Endothelial cell of hepatic sinusoid (primary cell): ENCODE results near the gene HEPACAM.

ENCODE experiments used
- in situ Hi-C: cut with HindIII; loops from 2 replicates; pipeline ENCODE4 v1.10.0; 2017; ENCODE audit warnings: low sequenced_read_pairs

HEPACAM gene

DNA sequence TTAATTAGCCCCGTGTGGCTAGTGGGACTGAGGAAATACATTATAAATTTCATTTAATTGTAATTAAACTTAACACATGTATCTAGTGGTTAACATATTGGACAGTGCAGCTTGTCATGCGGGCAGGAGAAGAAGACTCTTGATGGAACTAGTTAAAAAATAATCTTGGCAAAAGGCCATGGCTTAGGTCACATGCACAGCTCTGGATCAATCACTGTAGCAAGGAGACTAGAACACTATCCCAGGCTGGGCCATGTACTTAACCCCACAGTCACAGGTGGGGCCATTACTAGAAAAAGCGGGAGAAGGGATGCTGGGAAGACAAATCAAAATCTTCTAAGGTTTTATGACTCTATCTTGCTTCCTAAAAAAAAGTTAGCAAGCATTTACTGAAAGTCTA is 8.7 kb upstream of the HEPACAM start:
- in situ Hi-C loops: no loop called here

DNA sequence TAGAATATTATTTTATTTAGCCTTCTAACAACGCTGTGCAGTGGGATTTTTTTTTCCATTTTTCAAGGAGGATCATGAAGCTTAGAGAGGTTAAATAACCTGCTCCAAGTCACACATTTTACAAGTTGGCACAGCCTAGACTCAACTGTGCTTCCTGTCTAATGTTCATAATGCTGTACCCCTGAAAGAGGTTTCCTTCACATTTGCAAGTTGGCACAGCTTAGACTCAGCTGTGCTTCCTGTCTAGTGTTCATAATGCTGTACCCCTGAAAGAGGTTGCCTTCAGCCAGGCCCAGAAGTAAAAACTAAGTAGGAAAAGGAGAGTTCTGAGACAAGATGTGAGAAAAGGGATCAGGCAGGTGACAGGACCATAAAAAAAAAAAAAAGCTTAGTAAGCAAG is 7.9 kb upstream of the HEPACAM start:
- in situ Hi-C loops: no loop called here

DNA sequence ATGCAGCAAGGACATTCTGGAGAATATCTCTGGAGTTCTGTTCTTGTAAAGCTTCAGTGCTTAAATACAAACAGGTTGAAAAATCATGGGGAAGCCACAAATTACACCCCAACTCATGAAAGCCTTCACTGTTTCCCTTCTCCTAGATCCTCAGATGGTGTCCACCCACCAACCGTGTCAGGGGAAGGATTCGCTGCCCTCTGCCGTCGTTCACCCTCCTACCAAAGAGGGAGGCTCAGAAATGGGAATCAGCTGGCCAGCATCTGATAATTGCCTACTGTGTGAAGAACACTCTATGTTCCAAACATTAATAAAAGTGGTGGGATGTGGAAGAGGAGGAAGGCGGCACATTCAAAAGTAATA is 7.4 kb upstream of the HEPACAM start:
- in situ Hi-C loops: no loop called here

DNA sequence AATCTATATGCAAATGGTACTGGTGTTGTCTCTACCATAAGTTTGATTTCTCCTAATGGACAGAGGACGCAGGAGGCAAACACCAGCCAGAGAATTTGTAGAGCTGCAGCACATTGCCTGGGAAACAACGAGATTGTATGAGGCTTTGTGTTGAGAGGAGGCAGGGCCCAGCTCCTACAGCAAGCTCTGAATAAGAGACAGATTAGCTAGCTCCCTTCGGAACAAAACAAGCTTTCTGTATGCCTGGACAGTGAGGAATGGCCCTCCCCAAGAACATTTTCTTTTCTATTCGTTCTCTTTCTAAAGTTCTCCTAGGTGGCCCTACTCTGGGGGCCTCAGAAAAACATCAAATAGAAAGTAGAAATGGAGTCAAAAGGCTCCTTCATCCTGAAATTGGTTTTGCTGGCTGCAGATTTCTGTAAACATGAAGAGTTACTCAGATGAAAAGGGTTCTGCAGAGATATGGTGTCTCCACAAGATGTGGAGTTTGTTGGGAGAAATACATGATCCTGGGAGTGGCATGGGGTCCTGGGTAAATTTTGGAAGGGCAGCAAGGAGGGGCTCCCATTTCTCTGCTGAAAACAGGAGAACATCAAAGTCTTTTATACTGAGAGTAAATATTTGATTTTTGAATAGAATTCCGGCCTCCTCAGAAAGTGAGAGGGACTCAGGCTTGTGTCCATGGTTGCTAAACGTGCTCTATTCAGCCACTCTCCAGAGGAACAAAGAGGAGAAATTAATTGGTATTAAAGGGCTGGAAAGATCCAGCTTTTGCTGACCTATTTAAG is 6.8 kb upstream of the HEPACAM start:
- in situ Hi-C loops: no loop called here

DNA sequence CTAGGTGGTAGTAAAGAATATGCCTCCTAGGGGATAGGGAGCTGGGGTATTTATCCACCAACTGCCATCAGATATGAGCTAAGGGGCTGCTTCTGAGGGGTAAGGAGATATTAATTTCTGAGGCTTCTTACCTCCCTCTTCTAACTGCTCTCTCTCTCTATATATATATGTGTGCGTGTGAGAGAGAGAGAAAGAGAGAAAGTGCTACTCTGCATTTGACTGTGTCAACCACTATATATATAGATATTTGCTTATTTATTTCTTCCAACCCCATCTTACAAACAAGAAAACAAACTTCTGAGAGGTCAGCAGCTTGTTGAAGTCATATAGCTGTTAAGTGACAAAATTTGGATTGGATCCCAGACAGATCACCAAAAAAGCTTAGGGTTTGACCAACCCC is 5.9 kb upstream of the HEPACAM start:
- in situ Hi-C loops: no loop called here

DNA sequence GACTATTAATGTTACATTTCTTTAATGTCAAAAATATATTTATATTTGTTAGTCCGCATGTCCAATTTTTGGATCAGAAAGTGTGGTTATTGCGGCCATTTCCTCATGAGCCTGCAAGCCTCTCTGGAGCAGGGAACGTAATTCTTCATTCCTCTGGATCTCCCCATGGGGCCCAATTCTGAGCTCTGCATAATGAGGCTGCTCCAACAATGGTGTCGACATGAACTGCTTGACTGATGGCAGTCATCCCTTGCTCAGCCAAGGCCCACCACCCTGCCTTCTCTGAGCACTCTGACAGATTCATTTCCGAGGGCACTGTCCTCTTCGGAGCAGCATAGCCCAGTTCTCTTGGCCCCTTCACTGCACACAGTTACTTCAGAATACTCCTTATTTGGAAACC is 3.1 kb upstream of the HEPACAM start:
- in situ Hi-C loops: no loop called here

DNA sequence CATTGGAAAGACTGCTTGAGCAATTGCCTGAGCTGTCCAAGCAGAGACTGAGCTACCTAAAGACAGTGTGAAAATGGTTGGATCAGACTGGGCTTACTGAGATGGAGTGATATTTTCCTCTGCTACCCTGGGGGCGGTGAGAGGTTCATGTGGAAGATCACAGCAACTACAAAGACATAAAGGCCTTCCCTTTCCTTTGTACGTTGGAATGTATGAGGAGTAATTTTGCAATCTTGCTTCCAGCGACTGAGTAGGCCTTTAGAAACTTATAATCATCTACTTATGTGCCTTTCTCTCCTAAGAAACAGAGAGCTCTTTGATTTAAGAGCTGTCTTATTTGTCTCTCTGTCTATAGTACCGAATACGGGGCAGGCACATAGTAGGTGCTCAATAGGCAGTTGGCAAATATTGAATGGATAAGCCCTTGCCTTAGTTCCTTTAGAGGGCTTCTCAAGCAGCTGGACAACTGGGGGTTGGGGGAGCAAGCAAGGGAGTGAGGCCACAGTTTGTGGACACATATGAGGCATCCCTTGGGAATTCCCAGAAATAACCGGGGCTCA is 2.4 kb upstream of the HEPACAM start:
- in situ Hi-C loops: no loop called here

DNA sequence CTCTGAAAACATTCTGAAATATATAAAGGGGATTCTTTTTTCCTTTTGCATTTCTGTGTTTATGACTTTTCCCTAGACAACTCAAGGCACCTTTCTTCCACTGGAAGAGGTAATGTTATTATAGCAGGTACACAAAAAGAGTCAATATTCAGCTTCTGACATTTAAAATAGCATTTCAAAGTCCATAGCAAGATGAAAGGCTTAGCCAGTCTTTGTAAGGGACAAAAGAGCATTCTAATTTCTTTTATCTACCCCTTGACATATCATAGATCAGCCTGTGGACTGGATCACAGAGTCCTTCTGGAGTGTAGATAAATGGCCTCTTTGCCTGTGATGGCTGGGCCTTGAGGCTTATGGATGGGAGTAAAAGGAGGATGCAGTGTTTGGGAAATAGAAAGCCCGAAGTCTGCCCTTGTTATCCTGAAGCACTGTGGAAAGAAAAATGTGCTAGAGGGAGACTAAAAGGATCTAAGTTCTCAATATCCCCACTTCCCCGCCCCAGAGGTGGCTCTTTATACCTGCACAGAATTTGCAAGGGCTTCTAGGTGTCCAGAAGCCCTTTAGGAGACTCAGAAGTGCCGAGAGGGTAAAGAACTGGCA is 1.6 kb upstream of the HEPACAM start:
- in situ Hi-C loops: no loop called here

DNA sequence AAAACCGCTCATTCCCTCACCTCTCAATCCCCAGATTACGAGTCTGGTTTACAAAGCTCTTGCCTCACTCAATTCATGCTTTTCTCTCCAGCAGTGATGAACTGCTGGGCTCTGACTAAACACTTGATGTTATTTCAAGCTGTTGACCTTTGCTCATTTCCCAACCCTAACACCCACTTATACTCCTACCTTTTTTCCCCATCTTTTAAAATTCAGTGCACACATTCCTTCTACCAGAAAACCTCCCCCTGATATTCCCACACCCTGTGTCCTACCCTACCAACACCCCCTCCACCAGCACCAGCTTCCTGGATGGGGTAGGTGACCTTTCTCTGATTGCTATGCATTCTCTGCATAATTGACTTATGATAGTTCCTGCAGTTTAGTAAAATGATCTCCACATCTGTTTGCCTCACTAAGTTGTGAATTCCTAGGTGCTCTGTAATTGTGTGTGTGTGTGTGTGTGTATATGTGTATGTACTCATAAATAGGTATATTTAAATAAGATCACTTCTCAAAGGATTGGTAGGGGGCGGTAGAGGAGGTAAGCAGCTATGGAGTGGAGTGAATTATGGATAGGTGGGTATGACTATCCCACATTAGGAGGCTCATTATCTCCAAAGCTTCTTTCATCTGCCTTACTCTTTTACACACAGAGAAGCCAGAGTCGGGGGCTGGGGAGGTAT is 842 bp downstream of the HEPACAM start:
- in situ Hi-C loops: no loop called here

DNA sequence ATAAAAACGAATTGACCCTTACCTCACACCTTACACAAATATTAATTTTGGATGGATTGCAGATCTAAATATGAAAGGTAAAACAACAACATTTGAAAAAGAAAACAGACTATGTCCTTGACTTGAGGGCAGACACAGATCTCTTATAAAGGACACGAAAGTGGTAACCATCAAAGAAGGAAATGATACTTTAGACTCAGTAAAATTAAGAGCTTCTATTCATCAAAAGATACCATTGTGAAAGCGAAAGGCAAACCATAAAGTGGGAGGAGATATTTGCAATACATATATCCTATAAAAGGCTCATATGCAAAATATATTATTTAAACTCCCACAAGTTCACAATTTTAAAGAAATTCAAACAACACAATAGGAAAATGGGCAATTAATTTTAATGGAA is 5.0 kb downstream of the HEPACAM start:
- in situ Hi-C loops: no loop called here

DNA sequence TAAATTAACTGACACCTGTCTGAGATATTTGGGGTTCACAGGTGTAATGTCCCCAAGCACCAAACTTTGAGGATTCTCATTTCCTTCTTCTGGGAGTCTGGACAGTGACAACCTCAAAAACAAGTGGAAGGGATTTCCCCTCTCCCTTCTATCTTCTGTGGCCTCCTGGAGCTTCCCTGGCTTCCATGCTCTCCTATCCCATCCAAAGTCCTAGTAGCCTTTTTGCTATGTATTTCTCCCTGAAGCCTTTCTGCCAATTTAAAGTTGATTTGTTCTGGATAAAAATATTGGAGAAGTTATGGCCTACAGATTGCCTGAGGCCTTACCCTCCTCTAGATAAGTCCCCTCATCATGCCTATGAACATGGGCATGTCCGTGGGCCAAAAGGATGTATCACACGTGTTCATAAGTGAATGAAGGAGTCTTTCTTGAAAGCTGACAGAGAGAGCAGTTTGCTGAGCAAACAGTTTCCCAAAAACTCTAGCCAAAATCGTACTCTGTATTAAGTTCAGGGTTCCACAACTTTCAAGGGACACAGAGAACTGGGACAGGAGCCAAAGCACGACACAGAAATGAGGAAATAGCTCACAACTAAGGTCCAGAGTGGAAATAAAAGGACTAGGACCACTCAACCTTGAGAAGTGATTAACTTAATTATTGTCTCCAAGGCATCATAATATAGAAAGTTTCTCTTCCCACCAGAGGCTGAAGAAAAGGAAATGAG is 6.7 kb downstream of the HEPACAM start:
- in situ Hi-C loops: no loop called here

DNA sequence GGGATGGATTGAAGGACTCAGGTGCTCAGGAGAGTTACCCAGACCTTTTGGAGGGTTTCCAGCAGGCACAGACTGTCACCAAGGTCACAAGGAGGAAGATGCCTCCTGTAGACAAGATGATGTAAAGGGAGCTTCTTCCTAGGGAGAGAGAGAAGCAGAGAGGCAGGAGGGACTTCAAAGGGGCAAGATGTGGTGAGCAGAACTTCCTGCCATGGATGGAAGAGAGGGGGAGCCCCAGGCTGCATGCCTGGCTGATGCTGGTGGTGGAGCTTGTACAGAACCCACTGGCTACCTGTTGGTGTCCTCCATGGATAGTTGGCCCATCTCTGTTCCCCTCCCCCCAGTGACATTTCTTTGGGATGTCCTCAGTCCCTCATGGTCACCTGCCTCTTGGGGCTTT is 12.6 kb downstream of the HEPACAM start:
- in situ Hi-C loops: no loop called here

DNA sequence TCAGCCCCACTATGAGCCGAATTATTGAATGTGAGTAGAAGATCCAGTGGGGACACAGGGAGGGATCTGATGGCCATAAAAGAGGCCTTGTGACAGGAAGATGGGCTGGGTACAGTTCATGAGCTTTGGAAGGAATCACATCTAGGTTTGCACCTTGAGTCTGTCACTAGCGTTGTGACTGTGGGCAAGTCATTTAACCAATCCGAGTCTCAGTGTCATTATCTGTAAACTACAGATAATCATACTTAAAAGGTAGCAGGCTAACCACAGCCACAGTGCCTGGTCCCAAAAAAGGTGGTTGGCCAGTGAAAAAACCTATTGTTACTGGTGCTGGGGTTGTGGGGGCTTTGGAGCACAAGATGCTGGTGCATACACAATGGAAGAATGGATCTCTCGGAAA is 13.0 kb downstream of the HEPACAM start:
- in situ Hi-C loops: no loop called here

DNA sequence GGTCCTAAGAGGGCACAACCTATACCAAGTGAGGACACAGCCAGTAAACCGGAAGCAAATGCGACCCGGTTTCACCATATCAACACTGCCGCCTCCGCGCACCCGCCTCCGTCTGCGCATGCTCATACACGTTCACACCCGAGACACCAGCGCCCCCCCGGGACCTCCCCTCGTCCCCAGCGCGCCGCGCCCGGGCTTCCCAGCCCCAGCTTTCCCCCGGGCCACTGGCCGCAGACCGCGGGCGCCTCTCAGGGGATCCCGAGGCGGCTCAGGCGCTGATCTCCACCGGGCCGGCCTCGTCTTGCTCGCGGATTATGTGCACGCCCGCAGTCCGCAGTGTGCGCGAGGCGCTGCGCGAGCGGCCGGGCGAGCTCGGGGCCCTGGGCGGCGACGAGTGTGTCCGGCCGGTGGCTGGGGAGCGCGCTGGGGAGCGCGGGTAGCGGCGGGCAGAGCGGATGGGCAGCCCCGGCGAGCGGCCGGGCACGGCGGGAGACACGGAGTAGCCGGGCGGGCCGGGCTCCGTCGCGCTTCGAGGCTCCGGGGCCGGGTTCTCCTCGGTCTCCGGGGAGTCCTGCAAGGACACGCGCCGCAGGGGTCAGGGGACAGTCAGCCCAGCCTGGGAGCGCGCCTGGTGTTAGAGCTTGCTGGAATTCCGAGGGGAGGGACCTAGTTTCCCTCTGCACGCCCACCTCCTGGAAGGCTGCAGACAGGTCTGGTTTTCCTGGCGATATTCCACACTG is 14.8 kb downstream of the HEPACAM start:
- in situ Hi-C loops: no loop called here

DNA sequence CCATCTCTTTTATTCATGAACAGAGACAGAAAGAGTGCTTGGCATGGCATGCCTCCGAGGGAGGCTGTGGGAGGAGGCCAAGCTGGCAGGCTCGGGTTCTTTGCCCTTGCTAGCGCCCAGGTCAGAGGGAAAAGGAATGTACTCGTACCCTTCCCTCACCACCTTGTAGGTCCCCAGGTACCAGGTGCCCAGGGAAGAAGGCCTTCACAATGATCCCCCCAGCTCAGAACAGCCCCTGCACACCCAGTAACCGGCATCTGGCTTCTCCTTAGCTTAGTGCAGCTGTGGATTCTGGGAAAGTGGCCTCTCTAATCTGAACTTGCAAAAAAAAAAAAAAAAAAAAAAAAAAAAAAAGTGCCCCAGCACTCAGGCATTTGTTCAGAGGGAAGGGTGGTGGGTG is 15.5 kb downstream of the HEPACAM start:
- in situ Hi-C loops: no loop called here

DNA sequence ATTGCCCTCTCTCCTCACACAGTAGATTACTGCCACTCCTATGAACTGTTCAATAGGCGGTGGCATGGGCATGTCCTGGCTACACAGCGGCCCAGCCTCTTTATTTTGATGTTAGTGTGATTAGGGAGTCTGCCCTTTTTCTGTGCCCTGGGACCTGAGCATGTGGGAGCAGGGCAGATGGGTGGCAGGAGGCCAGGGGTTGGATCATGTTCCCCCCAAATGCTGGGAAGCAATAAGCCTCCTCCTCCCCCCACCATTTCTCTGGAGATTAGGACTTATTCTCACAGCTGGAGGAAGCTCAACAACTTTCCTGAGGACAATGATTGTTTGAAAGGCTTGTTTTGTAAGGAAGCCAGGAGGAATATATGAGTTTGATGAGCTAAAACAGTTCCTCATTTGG is 15.9 kb downstream of the HEPACAM start:
- in situ Hi-C loops: no loop called here

DNA sequence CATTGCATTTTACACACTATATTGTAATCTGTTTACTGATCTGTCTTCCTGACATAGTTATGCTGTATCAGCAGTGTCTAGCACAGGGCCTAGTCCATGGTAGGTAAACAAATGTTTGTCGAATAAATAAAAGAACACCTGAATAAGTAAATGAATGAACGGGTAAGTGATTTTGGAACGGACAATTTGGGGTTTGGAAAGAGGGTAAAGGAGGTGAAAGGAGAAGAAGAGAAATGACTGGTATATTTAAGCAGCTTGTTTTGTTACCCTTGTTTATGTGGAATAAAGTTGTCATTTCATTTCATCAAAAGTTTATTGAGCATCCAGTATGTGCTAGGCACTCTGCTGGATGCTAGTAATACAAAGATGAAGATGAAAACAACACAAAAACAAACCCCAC is 16.9 kb downstream of the HEPACAM start, which contains the start of gene HEPN1:
TSS of gene HEPN1 (plus strand) at position 301 of the 400 bp plus-strand sequence.
- in situ Hi-C loops: no loop called here

DNA sequence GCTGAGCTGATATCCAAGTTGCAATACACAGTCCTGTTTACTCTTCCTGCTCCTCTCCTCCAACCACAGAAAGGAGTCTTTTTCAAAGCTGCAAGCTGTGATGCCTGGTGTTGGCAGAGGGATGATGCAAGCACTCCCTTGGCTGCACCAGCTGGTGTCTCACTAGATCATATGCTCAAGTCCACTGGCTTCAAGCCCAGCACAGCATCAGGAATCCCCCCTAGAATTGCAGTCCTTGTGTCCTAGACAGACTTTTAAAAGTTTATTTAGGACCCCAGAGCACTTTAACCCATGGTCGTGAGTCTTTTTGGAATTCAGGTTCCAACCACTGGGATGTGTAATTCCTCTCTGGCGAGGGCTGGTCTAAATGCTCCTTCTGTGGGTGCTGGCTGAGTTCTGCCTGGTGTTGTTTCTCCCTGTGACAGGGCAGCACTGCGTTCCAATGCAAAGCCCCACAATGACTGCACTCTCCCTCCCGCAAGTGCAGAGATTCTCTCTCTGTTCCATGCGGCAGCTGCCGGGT is 18.7 kb downstream of the HEPACAM start:
- in situ Hi-C loops: no loop called here

DNA sequence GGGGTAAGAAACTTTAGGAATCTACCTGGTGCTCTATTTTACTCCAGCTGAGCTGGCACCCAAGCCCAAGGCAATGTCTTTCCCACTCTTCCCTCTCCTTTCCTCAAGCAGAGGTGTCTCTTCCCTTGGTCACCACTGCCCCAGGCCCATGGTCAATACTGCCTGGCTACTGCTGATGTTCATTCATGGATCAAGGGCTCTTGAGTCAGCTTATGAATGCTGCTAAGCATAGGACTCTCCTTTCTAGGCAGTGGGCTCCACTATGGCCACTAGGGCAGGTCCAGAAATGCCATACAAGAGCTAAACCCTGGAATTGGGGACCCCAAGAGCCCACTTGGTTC is 19.5 kb downstream of the HEPACAM start:
- in situ Hi-C loops: no loop called here

DNA sequence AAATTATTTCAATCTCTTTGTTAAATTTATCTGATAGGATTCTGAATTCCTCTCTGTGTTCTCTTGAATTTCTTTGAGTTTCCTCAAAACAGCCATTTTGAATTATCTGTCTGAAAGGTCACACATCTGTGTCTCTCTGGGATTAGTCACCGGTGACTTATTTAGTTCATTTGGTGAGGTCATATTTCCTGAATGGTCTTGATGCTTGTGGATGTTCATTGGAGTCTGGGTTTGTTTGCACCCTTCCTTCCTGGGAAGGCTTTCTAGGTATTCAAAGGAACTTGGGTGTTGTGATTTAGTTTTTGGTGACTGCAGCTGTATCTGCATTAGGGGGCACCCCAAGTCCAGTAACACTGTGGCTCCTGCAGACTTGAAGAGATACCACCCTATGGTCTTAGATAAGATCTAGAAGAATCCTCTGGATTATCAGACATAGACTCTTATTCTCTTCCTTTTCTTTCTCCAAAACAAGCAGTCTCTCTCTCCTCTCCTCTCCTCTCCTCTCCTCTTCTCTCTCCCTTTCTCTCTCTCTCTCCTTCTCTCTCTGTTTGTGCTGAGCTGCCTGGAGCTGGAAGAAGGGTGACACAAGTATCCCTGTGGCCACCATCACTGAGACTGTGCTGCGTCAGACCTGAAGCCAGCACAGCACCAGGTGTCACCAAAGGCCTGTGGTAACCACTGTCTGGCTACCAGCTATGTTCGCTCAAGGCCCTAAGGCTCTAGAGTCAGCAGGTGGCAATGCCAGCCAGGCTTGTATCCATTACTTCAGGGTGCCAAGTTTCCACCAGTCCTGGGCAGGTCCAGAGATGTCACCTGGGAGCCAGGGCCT is 20.1 kb downstream of the HEPACAM start:
- in situ Hi-C loops: no loop called here
